ENCODE results near the gene IFIT2.

Gene IFIT2

GRCh38 chr10:89258881-89259280 lies 43.0 kb upstream of the IFIT2 start:
- CTCF ChIA-PET, result no interaction called here
- DNase-seq (ENCODE audit: extremely low spot score), result no peak
- TF ChIP-seq NFRKB (IDR thresholded peaks at IDR 0.05), result no peak
- no peak for TF ChIP-seq L3MBTL2 (conservative IDR thresholded peaks at IDR 0.05)
- no peak for TF ChIP-seq PKNOX1 (IDR thresholded peaks at IDR 0.05)
- TF ChIP-seq FOXK2 (IDR thresholded peaks at IDR 0.05), result no peak
- no peak for TF ChIP-seq BHLHE40 (IDR thresholded peaks at IDR 0.05; ENCODE audit: borderline replicate concordance)
- no peak for TF ChIP-seq ELF4 (IDR thresholded peaks at IDR 0.05)
- no peak for TF ChIP-seq SP1 (IDR thresholded peaks at IDR 0.05)
- no peak for TF ChIP-seq FOXA1 (IDR thresholded peaks at IDR 0.05)
- TF ChIP-seq HDGF (IDR thresholded peaks at IDR 0.05; ENCODE audit: borderline replicate concordance), result no peak
- no peak for TF ChIP-seq SUZ12 (IDR thresholded peaks at IDR 0.05)
- POLR2A ChIA-PET, result no interaction called here

GRCh38 chr10:89262086-89263051 lies 39.5 kb upstream of the IFIT2 start:
- TF ChIP-seq ELF4 (IDR thresholded peaks at IDR 0.05), result no peak
- no peak for TF ChIP-seq FOXA1 (IDR thresholded peaks at IDR 0.05)
- TF ChIP-seq BHLHE40 (IDR thresholded peaks at IDR 0.05; ENCODE audit: borderline replicate concordance), result no peak
- no peak for TF ChIP-seq PKNOX1 (IDR thresholded peaks at IDR 0.05)
- TF ChIP-seq FOXK2 (IDR thresholded peaks at IDR 0.05), result no peak
- TF ChIP-seq LEF1 (IDR thresholded peaks at IDR 0.05; ENCODE audit: borderline replicate concordance), result no peak
- ChIA-PET CTCF (interaction anchor here (0.8 to 0.9 kb wide), 2 partner anchors 48 to 99 kb away, joined by 3 read pairs; no protein-coding TSS in a partner anchor), POLR2A (no interaction called here)
- no peak for DNase-seq (ENCODE audit: extremely low spot score)

- CTCF ChIA-PET, result no interaction called here
- no peak for DNase-seq (ENCODE audit: extremely low spot score)
- POLR2A ChIA-PET, result no interaction called here
- TF ChIP-seq BHLHE40 (IDR thresholded peaks at IDR 0.05; ENCODE audit: borderline replicate concordance) (no peak), HDGF (IDR thresholded peaks at IDR 0.05; ENCODE audit: borderline replicate concordance) (no peak)
Measured at GRCh38 chr10:89263091-89263490, 38.8 kb upstream of the IFIT2 start.

GRCh38 chr10:89263531-89263930 lies 38.3 kb upstream of the IFIT2 start:
- DNase-seq (ENCODE audit: extremely low spot score), result no peak
- CTCF ChIA-PET, result no interaction called here
- POLR2A ChIA-PET, result no interaction called here
- TF ChIP-seq NFRKB (IDR thresholded peaks at IDR 0.05) (no peak), SP1 (IDR thresholded peaks at IDR 0.05) (no peak), ARNT (IDR thresholded peaks at IDR 0.05) (no peak), TARDBP (IDR thresholded peaks at IDR 0.05) (no peak), ZNF384 (IDR thresholded peaks at IDR 0.05) (no peak), CTBP1 (IDR thresholded peaks at IDR 0.05; ENCODE audit: borderline replicate concordance) (no peak), FOXK2 (IDR thresholded peaks at IDR 0.05) (no peak), HDGF (IDR thresholded peaks at IDR 0.05; ENCODE audit: borderline replicate concordance) (no peak)

GRCh38 chr10:89266721-89267453 lies 35.0 kb upstream of the IFIT2 start:
- TF ChIP-seq HDGF (IDR thresholded peaks at IDR 0.05; ENCODE audit: borderline replicate concordance), result no peak
- CTCF ChIA-PET, result no interaction called here
- POLR2A ChIA-PET, result no interaction called here
- no peak for DNase-seq (ENCODE audit: extremely low spot score)

- TF ChIP-seq L3MBTL2 (conservative IDR thresholded peaks at IDR 0.05) (no peak), ZNF384 (IDR thresholded peaks at IDR 0.05) (no peak), CTBP1 (IDR thresholded peaks at IDR 0.05; ENCODE audit: borderline replicate concordance) (no peak), FOXA1 (IDR thresholded peaks at IDR 0.05) (no peak), FOXK2 (IDR thresholded peaks at IDR 0.05) (no peak), FOXM1 (IDR thresholded peaks at IDR 0.05; ENCODE audit: borderline replicate concordance) (no peak)
- DNase-seq (ENCODE audit: extremely low spot score), result no peak
- ChIA-PET CTCF (no interaction called here), POLR2A (no interaction called here)
Measured at GRCh38 chr10:89269433-89270152, 32.3 kb upstream of the IFIT2 start.

GRCh38 chr10:89270153-89270483 lies 31.7 kb upstream of the IFIT2 start:
- POLR2A ChIA-PET, result no interaction called here
- TF ChIP-seq NFRKB (IDR thresholded peaks at IDR 0.05) (no peak), PKNOX1 (IDR thresholded peaks at IDR 0.05) (no peak), ARNT (IDR thresholded peaks at IDR 0.05) (no peak), HDGF (IDR thresholded peaks at IDR 0.05; ENCODE audit: borderline replicate concordance) (no peak), TARDBP (IDR thresholded peaks at IDR 0.05) (no peak), FOXK2 (IDR thresholded peaks at IDR 0.05) (no peak)
- DNase-seq (ENCODE audit: extremely low spot score), result no peak
- CTCF ChIA-PET, result no interaction called here
